Ectodermal cell (in vitro differentiated cells): Measurements from ENCODE around the gene PIGZ.

Source experiments
- H3K27ac ChIP-seq: 2 replicates; pipeline ENCODE4 v1.7.0; 2013; ENCODE audit warnings: mild to moderate bottlenecking, low read depth, low read length; ENCODE audit not compliant: insufficient read depth, poor library complexity, severe bottlenecking
- H3K27me3 ChIP-seq: 2 replicates; pipeline ENCODE4 v1.7.0; 2013; ENCODE audit warnings: mild to moderate bottlenecking, low read length; ENCODE audit not compliant: insufficient read depth, control insufficient read depth, poor library complexity, severe bottlenecking
- H3K36me3 ChIP-seq: one replicate; pipeline ENCODE4 v1.7.0; 2013; ENCODE audit warnings: low read length; ENCODE audit not compliant: control insufficient read depth, insufficient read depth
- H3K4me1 ChIP-seq: one replicate; pipeline ENCODE4 v1.7.0; 2013; ENCODE audit warnings: low read length; ENCODE audit not compliant: control insufficient read depth, insufficient read depth
- H3K4me3 ChIP-seq: 2 replicates; pipeline ENCODE4 v1.7.0; 2013; ENCODE audit warnings: low read depth, low read length, control low read depth; ENCODE audit not compliant: insufficient read depth
- H3K9me3 ChIP-seq: 2 replicates; pipeline ENCODE4 v1.7.0; 2013; ENCODE audit warnings: mild to moderate bottlenecking, low read length, moderate library complexity; ENCODE audit not compliant: control insufficient read depth
- WGBS, 2 experiments: methylation state at CpG; one replicate each; pipeline ENCODE4 v1.1.7; 2013; ENCODE audit warnings: missing lambda C conversion rate in 2 of 2; 5-methylcytosine and 5-hydroxymethylcytosine counted together

PIGZ gene

GRCh38 chr3:196938124-196938523, 30.5 kb downstream of the PIGZ start:
- 89 to 95% methylated on average over 2 of the region's 2 CpGs for WGBS, 2 experiments
- H3K4me3 ChIP-seq: no peak overlapping the region
- H3K27me3 ChIP-seq: no peaks in the 10 kb centered on the region
- no peak overlapping the region for H3K27ac ChIP-seq
- H3K4me1 ChIP-seq: peaks cover 3% of the 10 kb centered on the region
- peaks cover 41% of the 10 kb centered on the region for H3K36me3 ChIP-seq
- no peaks in the 10 kb centered on the region for H3K9me3 ChIP-seq

- Histone ChIP-seq H3K27me3 (no peaks in the 10 kb centered on the region), H3K27ac (no peak overlapping the region), H3K4me1 (peaks cover 3% of the 10 kb centered on the region), H3K4me3 (no peak overlapping the region), H3K36me3 (peaks cover 46% of the 10 kb centered on the region), H3K9me3 (no peaks in the 10 kb centered on the region)
- WGBS, 2 experiments: 92 to 96% methylated on average over 3 of the region's 3 CpGs
Measured at GRCh38 chr3:196936288-196936687, 32.3 kb downstream of the PIGZ start.

- WGBS, 2 experiments: 95 to 97% methylated on average over 2 to 3 of the region's 3 CpGs
- Histone ChIP-seq H3K36me3 (peaks cover 35% of the 10 kb centered on the region), H3K27me3 (no peaks in the 10 kb centered on the region), H3K9me3 (no peaks in the 10 kb centered on the region), H3K4me3 (no peak overlapping the region), H3K4me1 (no peaks in the 10 kb centered on the region), H3K27ac (no peak overlapping the region)
Measured at GRCh38 chr3:196932600-196932999, 36.0 kb downstream of the PIGZ start.

GRCh38 chr3:196931828-196932587, 36.6 kb downstream of the PIGZ start:
- Histone ChIP-seq H3K4me3 (no peak overlapping the region), H3K36me3 (peaks cover 29% of the 10 kb centered on the region), H3K9me3 (no peaks in the 10 kb centered on the region), H3K4me1 (no peaks in the 10 kb centered on the region), H3K27ac (no peak overlapping the region), H3K27me3 (no peaks in the 10 kb centered on the region)
- 93 to 95% methylated on average over 12 of the region's 12 CpGs for WGBS, 2 experiments

GRCh38 chr3:196931157-196931556, 37.5 kb downstream of the PIGZ start:
- Histone ChIP-seq H3K27ac (no peak overlapping the region), H3K36me3 (peaks cover 21% of the 10 kb centered on the region), H3K27me3 (no peaks in the 10 kb centered on the region), H3K4me1 (no peaks in the 10 kb centered on the region), H3K4me3 (no peak overlapping the region), H3K9me3 (no peaks in the 10 kb centered on the region)
- WGBS, 2 experiments: 96 to 99% methylated on average over 3 of the region's 4 CpGs

DNA sequence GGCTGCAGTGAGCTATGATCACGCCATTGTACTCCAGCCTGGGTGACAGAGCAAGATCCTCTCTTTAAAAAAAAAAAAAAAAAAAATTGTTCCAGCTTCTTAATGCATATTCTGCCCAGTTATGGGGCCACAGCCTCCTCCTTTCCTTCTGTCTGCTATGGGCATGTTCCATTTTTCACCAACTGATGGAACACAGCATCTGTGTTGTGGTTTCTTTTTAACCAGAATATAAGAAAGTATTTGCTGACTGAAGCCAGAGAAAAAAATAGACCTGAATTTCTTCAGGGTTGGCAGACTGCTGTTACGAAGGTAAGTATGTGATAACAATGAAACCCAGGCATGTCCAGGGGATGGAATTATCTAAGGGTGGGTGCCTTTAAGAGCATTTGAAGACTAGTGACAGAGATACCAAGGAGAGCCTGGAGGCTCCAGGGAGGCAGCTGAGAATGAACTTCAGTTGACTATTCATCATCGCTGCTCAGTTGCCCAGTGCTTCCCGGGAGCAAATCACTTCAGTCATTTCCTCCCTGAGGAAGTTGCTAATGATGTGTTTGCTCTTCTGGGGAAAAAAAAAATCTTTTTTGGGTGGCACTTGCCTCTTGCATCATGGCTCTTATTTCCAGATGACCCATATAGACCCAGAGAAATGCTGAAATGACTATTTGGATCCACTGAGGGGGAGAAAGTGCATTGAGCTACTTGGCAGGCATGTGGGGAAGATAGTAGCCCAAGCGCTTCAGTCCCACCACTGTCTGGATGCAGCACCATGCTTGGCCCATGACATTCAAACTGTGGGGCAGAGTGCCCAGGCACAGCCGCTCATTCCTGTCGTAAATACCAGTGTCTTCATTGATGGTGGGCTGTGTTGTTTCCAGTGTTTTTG, 40.8 kb downstream of the PIGZ start:
- Histone ChIP-seq H3K9me3 (no peaks in the 10 kb centered on the region), H3K27ac (no peak overlapping the region), H3K36me3 (peaks cover 11% of the 10 kb centered on the region), H3K4me3 (no peak overlapping the region), H3K4me1 (no peaks in the 10 kb centered on the region), H3K27me3 (no peaks in the 10 kb centered on the region)
- WGBS, 2 experiments: 92 to 95% methylated on average over 7 of the region's 7 CpGs

GRCh38 chr3:196920733-196921132, 47.9 kb downstream of the PIGZ start:
- no peaks in the 10 kb centered on the region for H3K4me1 ChIP-seq
- no peak overlapping the region for H3K27ac ChIP-seq
- H3K27me3 ChIP-seq: no peaks in the 10 kb centered on the region
- H3K36me3 ChIP-seq: peaks cover under 1% of the 10 kb centered on the region
- H3K9me3 ChIP-seq: no peaks in the 10 kb centered on the region
- H3K4me3 ChIP-seq: no peak overlapping the region
- 94 to 95% methylated on average over 2 of the region's 2 CpGs for WGBS, 2 experiments

GRCh38 chr3:196918968-196919367, 49.7 kb downstream of the PIGZ start:
- Histone ChIP-seq H3K9me3 (no peaks in the 10 kb centered on the region), H3K4me1 (no peaks in the 10 kb centered on the region), H3K4me3 (no peak overlapping the region), H3K36me3 (peaks cover 12% of the 10 kb centered on the region), H3K27me3 (no peaks in the 10 kb centered on the region), H3K27ac (no peak overlapping the region)
- WGBS, 2 experiments: 86 to 89% methylated on average over 2 of the region's 2 CpGs

DNA sequence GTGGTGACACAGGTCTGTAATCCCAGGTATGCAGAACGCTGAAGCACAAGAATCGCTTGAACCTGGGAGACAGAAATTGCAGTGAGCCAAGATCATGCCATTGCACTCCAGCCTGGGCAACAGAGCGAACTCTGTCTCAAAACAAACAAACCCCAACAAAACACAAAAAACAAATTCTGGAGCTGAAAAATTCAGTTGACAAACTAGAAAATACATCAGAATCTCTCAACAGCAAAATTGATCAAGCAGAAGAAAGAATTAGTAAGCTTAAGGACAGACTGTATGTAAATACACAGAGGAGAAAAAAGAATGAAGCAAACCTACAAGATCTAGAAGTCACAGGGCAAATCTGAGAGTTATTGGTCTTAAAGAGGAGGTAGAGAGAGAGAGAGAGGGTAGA, 51.6 kb downstream of the PIGZ start:
- Histone ChIP-seq H3K27ac (no peak overlapping the region), H3K27me3 (no peaks in the 10 kb centered on the region), H3K9me3 (no peaks in the 10 kb centered on the region), H3K4me3 (no peak overlapping the region), H3K36me3 (peaks cover 12% of the 10 kb centered on the region), H3K4me1 (no peaks in the 10 kb centered on the region)
- 91 to 92% methylated on average over 3 of the region's 3 CpGs for WGBS, 2 experiments

GRCh38 chr3:196916221-196916620, 52.4 kb downstream of the PIGZ start:
- Histone ChIP-seq H3K9me3 (no peaks in the 10 kb centered on the region), H3K4me3 (no peak overlapping the region), H3K36me3 (peaks cover 12% of the 10 kb centered on the region), H3K27me3 (no peaks in the 10 kb centered on the region), H3K4me1 (no peaks in the 10 kb centered on the region), H3K27ac (no peak overlapping the region)
- 94 to 100% methylated on average over 1 of the region's 1 CpG for WGBS, 2 experiments
